ENCODE data around the gene PCED1A.

The PCED1A gene

DNA sequence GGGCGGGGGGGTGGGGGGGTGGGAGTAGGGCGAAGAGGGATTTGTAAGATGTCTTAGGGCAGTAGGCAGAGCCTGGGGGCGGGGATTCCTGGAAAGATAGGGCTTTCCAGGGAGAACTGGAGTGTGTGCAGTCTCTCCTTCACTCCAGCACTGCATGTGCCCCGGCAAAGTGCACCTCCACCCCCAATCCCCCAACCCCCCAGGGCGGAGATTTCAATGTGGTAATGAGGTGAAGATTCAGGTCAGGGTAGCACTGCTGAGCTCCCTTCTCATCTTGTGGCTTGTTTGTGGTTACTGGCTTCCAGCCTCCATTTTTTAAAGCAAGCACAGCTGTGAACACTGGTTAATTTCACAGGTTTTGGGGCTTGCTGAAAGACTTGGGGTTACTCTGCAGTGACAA lies 18.4 kb downstream of the PCED1A start:
- H3K27ac ChIP-seq: no peak overlapping the region
- TF ChIP-seq, protein P1, sequence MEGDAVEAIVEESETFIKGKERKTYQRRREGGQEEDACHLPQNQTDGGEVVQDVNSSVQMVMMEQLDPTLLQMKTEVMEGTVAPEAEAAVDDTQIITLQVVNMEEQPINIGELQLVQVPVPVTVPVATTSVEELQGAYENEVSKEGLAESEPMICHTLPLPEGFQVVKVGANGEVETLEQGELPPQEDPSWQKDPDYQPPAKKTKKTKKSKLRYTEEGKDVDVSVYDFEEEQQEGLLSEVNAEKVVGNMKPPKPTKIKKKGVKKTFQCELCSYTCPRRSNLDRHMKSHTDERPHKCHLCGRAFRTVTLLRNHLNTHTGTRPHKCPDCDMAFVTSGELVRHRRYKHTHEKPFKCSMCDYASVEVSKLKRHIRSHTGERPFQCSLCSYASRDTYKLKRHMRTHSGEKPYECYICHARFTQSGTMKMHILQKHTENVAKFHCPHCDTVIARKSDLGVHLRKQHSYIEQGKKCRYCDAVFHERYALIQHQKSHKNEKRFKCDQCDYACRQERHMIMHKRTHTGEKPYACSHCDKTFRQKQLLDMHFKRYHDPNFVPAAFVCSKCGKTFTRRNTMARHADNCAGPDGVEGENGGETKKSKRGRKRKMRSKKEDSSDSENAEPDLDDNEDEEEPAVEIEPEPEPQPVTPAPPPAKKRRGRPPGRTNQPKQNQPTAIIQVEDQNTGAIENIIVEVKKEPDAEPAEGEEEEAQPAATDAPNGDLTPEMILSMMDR (conservative IDR thresholded peaks at IDR 0.05): no peak

DNA sequence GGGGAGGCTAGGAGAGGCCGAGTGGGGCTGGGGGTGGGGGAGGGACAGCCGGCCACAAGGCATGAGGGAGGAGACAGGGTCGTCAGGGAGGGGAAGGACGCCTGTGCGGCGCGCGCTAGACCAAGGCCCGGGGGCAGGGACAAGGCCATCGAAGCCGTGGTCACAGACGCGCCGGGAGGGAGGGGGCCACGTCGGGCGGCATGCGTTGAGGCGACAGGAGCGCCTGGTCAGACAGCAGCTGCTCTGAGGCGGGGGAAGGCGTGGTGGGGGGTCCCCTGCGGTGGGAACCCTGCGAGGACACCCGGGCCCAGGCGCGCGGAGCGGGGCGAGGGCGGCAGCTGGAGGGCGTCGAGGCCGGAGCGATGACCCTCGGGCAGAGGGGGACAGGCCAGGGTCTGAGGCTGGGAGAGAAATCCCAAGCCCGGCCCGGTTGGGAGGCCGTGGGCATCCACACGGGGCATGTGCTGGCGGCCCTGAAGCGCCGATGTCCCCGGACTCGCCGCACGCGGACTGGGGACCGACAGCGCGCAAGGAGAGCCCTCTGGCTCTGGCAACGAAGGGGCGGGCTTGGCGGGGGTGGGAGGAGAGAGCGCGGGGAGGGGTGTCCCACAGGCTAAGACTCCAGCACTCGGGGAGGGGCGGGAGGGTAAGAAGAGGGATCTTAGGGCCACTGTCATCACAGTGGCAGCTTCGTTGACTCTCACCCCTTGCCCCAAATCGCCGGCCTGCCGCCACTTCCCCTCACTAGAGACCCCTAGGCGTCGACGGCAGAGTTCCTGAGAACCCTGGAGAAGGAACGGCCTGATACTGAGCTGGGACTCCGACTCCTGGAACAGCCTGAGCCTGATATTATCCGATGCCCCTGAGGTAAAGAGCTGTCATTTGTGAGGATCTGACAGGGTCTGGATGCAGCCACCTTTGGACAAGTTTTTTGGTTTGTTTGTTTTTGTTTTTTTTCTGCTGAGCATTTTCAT lies 19.3 kb downstream of the PCED1A start:
- H3K27ac ChIP-seq: no peak overlapping the region
- TF ChIP-seq, protein P1 (conservative IDR thresholded peaks at IDR 0.05): no peak

- TF ChIP-seq, protein P1 (conservative IDR thresholded peaks at IDR 0.05): no peak
- H3K27ac ChIP-seq: no peak overlapping the region
Observed at GRCh38 chr20:2820084-2820895, 20.2 kb downstream of the PCED1A start.

DNA sequence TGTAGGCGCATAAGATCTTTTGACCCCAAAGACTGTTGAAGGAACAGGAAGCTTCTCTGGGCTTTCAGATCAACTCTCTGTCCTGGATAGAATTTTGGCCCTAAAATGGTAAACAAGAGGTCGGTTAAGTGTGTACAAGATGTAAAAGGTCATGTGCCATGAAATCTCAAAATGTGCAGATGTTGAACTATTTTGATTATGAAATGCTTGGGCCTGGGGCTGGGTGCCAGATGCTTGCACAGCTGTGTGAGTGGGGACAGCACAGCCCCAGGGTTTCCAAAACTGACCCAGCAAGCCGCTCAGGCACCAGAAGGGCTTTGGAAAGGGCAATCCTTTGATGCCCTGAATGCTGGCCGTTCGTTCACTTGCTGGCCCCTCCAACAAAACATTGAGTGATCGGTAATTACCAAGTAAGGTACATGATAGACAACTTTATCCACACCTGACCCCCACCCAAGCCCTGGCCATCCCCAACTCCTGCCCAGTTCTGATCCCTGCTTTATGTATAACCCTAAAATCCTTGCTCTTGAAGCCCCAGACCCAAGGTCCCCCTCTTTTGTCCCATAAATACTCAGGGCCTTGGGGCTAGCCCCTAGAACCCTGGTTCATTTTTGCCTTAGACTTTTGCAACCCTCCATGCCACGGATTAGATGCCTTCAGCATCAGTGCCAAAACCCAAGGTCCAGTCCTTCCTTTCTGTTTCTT lies 22.4 kb downstream of the PCED1A start:
- no peak overlapping the region for H3K27ac ChIP-seq
- TF ChIP-seq, protein P1 (conservative IDR thresholded peaks at IDR 0.05): no peak

GRCh38 chr20:2817341-2817726 lies 23.1 kb downstream of the PCED1A start:
- TF ChIP-seq, protein P1 (conservative IDR thresholded peaks at IDR 0.05): no peak
- no peak overlapping the region for H3K27ac ChIP-seq

GRCh38 chr20:2816583-2817340 lies 23.7 kb downstream of the PCED1A start:
- H3K27ac ChIP-seq: no peak overlapping the region
- TF ChIP-seq, protein P1 (conservative IDR thresholded peaks at IDR 0.05): no peak
